MM.1S (cell line): ENCODE measurements around the gene CRTC3.

Experiments
- DNase-seq: peaks from one replicate; pipeline ENCODE4 v3.0.0-alpha.2; 2015
- H2AFZ ChIP-seq: fragments of 300-600 bp; sonication (generic); 2 replicates; pipeline ENCODE4 v1.6.0; 2016; ENCODE audit warnings: antibody characterized with exemption, low read length
- H3F3A ChIP-seq: fragments of 300-600 bp; sonication (generic); 2 replicates; pipeline ENCODE4 v1.6.1; 2016; ENCODE audit warnings: mild to moderate bottlenecking, antibody characterized with exemption, low read length, moderate library complexity, mixed read lengths; ENCODE audit not compliant: insufficient read depth
- H3K27ac ChIP-seq: fragments of 300-600 bp; sonication (generic); 2 replicates; pipeline ENCODE4 v1.5.1; 2016; ENCODE audit warnings: mild to moderate bottlenecking, low read length
- H3K27me3 ChIP-seq: fragments of 300-600 bp; sonication (generic); replicated peaks from 2 replicates; pipeline ENCODE4 v1.6.0; 2016; ENCODE audit warnings: low read length; ENCODE audit not compliant: insufficient read depth
- H3K36me3 ChIP-seq: fragments of 300-600 bp; sonication (generic); replicated peaks from 2 replicates; pipeline ENCODE4 v1.6.1; 2016; ENCODE audit warnings: mild to moderate bottlenecking, low read length, mixed read lengths; ENCODE audit not compliant: insufficient read depth
- H3K4me1 ChIP-seq: fragments of 300-600 bp; sonication (generic); 2 replicates; pipeline ENCODE4 v1.6.1; 2016; ENCODE audit warnings: low read length, mixed read lengths
- H3K4me2 ChIP-seq: fragments of 300-600 bp; sonication (generic); 2 replicates; pipeline ENCODE4 v1.6.0; 2016; ENCODE audit warnings: low read depth, low read length
- H3K4me3 ChIP-seq: fragments of 300-600 bp; sonication (generic); 2 replicates; pipeline ENCODE4 v1.5.1; 2016; ENCODE audit warnings: low read length, mixed read lengths
- H3K79me2 ChIP-seq: fragments of 300-600 bp; sonication (generic); 2 replicates; pipeline ENCODE4 v1.6.1; 2016; ENCODE audit warnings: mixed run types, low read length, mixed read lengths
- H3K9ac ChIP-seq: fragments of 300-600 bp; sonication (generic); 2 replicates; pipeline ENCODE4 v1.6.1; 2016; ENCODE audit warnings: low read length, mixed read lengths
- H3K9me2 ChIP-seq: fragments of 300-600 bp; sonication (generic); replicated peaks from 2 replicates; pipeline ENCODE4 v1.6.1; 2016; ENCODE audit warnings: mild to moderate bottlenecking, low read length, mixed read lengths; ENCODE audit not compliant: insufficient read depth
- H3K9me3 ChIP-seq: fragments of 300-600 bp; sonication (generic); replicated peaks from 2 replicates; pipeline ENCODE4 v1.6.1; 2016; ENCODE audit warnings: mild to moderate bottlenecking, low read length, mixed read lengths; ENCODE audit not compliant: insufficient read depth
- H4K20me1 ChIP-seq: fragments of 300-600 bp; sonication (generic); 2 replicates; pipeline ENCODE4 v1.6.1; 2016; ENCODE audit warnings: mild to moderate bottlenecking, low read length, moderate library complexity, mixed read lengths; ENCODE audit not compliant: insufficient read depth
- CTCF ChIP-seq: fragments of 300-600 bp; sonication (generic); IDR thresholded peaks from 2 replicates; pipeline ENCODE4 v1.5.1; 2016; ENCODE audit warnings: antibody characterized with exemption, low read length, mixed read lengths
- EZH2 ChIP-seq: fragments of 300-600 bp; sonication (generic); optimal IDR thresholded peaks from 2 replicates; pipeline ENCODE3; 2017; ENCODE audit warnings: low read depth, mild to moderate bottlenecking, antibody characterized with exemption, low read length, mixed read lengths
- EZH2phosphoT487 ChIP-seq: fragments of 300-600 bp; sonication (generic); IDR thresholded peaks from 2 replicates; pipeline ENCODE4 v1.6.1; 2018; ENCODE audit warnings: antibody characterized with exemption, low read length

The CRTC3 gene

GRCh38 chr15:90560229-90560776 lies 30.6 kb downstream of the CRTC3 start:
- H3K9me3 ChIP-seq = no peaks in the 10 kb centered on the region
- DNase-seq = no peak
- no peaks in the 10 kb centered on the region for H3K9me2 ChIP-seq
- H4K20me1 ChIP-seq = no peaks in the 10 kb centered on the region
- H2AFZ ChIP-seq = no peak overlapping the region
- no peaks in the 10 kb centered on the region for H3K27me3 ChIP-seq
- no peaks in the 10 kb centered on the region for H3K4me1 ChIP-seq
- no peak overlapping the region for H3K4me2 ChIP-seq
- no peak for TF ChIP-seq EZH2
- no peak for TF ChIP-seq EZH2phosphoT487
- TF ChIP-seq CTCF = no peak
- no peak overlapping the region for H3K4me3 ChIP-seq
- H3K36me3 ChIP-seq = no peaks in the 10 kb centered on the region
- no peaks in the 10 kb centered on the region for H3F3A ChIP-seq
- no peak overlapping the region for H3K9ac ChIP-seq
- no peak overlapping the region for H3K27ac ChIP-seq
- no peaks in the 10 kb centered on the region for H3K79me2 ChIP-seq

GRCh38 chr15:90561344-90562244 lies 31.9 kb downstream of the CRTC3 start:
- no peaks in the 10 kb centered on the region for H4K20me1 ChIP-seq
- no peaks in the 10 kb centered on the region for H3K9me3 ChIP-seq
- no peaks in the 10 kb centered on the region for H3F3A ChIP-seq
- H2AFZ ChIP-seq = no peak overlapping the region
- no peak for TF ChIP-seq CTCF
- TF ChIP-seq EZH2phosphoT487 = no peak
- H3K27me3 ChIP-seq = no peaks in the 10 kb centered on the region
- no peaks in the 10 kb centered on the region for H3K36me3 ChIP-seq
- H3K4me3 ChIP-seq = no peak overlapping the region
- no peak overlapping the region for H3K27ac ChIP-seq
- no peaks in the 10 kb centered on the region for H3K4me1 ChIP-seq
- H3K9ac ChIP-seq = no peak overlapping the region
- H3K79me2 ChIP-seq = no peaks in the 10 kb centered on the region
- DNase-seq = no peak
- H3K9me2 ChIP-seq = no peaks in the 10 kb centered on the region
- H3K4me2 ChIP-seq = no peak overlapping the region

DNA sequence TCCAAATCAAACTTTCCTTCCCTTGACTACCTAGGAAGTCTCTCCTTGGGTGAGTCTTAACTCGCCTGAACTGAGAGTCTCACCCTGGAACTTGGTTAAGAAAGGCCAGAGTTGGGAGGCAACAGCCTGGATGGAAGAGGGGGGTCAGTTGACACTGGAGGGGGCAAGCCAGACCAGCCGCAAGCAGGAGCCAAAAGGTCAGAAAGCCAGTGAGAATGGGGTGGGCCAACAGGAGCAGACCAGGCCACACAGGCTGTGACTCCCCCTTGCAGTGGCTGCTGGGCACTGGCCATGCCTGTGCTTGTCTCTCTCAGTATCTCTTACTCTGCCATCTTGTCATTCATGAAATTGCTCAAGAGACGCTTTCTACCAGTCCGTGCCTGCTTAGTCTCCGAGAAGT lies 32.9 kb downstream of the CRTC3 start:
- no peak overlapping the region for H3K27ac ChIP-seq
- no peak overlapping the region for H3K4me3 ChIP-seq
- no peaks in the 10 kb centered on the region for H3K27me3 ChIP-seq
- no peaks in the 10 kb centered on the region for H3K9me3 ChIP-seq
- no peaks in the 10 kb centered on the region for H3K79me2 ChIP-seq
- no peak for DNase-seq
- H3K4me2 ChIP-seq = no peak overlapping the region
- no peak for TF ChIP-seq CTCF
- TF ChIP-seq EZH2 = no peak
- TF ChIP-seq EZH2phosphoT487 = no peak
- no peaks in the 10 kb centered on the region for H3K36me3 ChIP-seq
- no peaks in the 10 kb centered on the region for H3F3A ChIP-seq
- H4K20me1 ChIP-seq = no peaks in the 10 kb centered on the region
- H2AFZ ChIP-seq = no peak overlapping the region
- no peaks in the 10 kb centered on the region for H3K9me2 ChIP-seq
- no peak overlapping the region for H3K9ac ChIP-seq
- no peaks in the 10 kb centered on the region for H3K4me1 ChIP-seq
